B cell (primary cell): ENCODE data around the gene MAPK8. TPM values are rescaled to one million over a fixed set of nuclear protein-coding genes. Genes with fewer than 3 reads are reported as not detected.

Experiments
- ATAC-seq: fragments of 200-7000 bp; cut with Tn5 transposase; one replicate; pipeline ENCODE4 v1.10.0; 2021; ENCODE audit warnings: low read depth, mild to moderate bottlenecking, moderate number of reproducible peaks, moderate library complexity
- CTCF ChIA-PET: fragments of 350-600 bp; sonication (Branson Sonifier 250); formaldehyde crosslinking; loops from one replicate; lab custom pipeline; 2021; ENCODE audit warnings: antibody characterized with exemption, inconsistent platforms; lab: Charles Lee
- POLR2A ChIA-PET: fragments of 350-600 bp; sonication (Branson Sonifier 250); formaldehyde crosslinking; loops from one replicate; lab custom pipeline; 2021; ENCODE audit warnings: antibody characterized with exemption; lab: Charles Lee
- DNase-seq: peaks from one replicate; pipeline ENCODE4 v3.0.0; 2013
- H2AFZ ChIP-seq: 2 replicates; pipeline ENCODE4 v1.6.1; 2012; ENCODE audit warnings: mild to moderate bottlenecking, low read depth, low read length; ENCODE audit not compliant: insufficient read depth, poor library complexity, severe bottlenecking
- H3K27ac ChIP-seq, 2 donors: 1 replicate in 1 of 2; 2 replicates in 1 of 2; pipeline ENCODE4 v1.5.1; 2012 to 2013; ENCODE audit warnings: low read length in 2 of 2, mild to moderate bottlenecking in 2 of 2, moderate library complexity in 1 of 2
- H3K27me3 ChIP-seq, 4 experiments: fragments of 200-600 bp in 1 of 4; sonication (generic) in 1 of 4; replicated peaks in 1 of 4; 1 replicate in 2 of 4; 2 replicates in 2 of 4; pipeline versions ENCODE4 v1.6.1 to v1.7.0; 2013 to 2016; ENCODE audit warnings: low read length in 3 of 4, mild to moderate bottlenecking in 2 of 4, mixed read lengths in 1 of 4, moderate library complexity in 1 of 4; ENCODE audit not compliant: insufficient read depth in 4 of 4, control insufficient read depth in 3 of 4; ENCODE audit errors: control extremely low read depth in 1 of 4
- H3K36me3 ChIP-seq, 2 experiments: replicated peaks in 1 of 2; 1 replicate in 1 of 2; 2 replicates in 1 of 2; pipeline versions ENCODE4 v1.6.1 to v1.7.1; 2013; ENCODE audit warnings: low read length in 1 of 2; ENCODE audit not compliant: insufficient read depth in 2 of 2, control insufficient read depth in 1 of 2; ENCODE audit errors: control extremely low read depth in 1 of 2, extremely low read depth in 1 of 2
- H3K4me1 ChIP-seq, 2 donors: fragments of 200-600 bp in 1 of 2; sonication (generic) in 1 of 2; 1 replicate in 1 of 2; 2 replicates in 1 of 2; pipeline versions ENCODE4 v1.5.1 to v1.6.1; 2013 to 2017; ENCODE audit warnings: low read length in 2 of 2; ENCODE audit not compliant: control insufficient read depth in 2 of 2, insufficient read depth in 2 of 2
- H3K4me2 ChIP-seq: replicated peaks from 2 replicates; pipeline ENCODE3; 2012; ENCODE audit warnings: mild to moderate bottlenecking, low read depth, low read length; ENCODE audit not compliant: poor library complexity, severe bottlenecking
- H3K4me3 ChIP-seq, 5 experiments: fragments of 200-600 bp in 1 of 5; sonication (generic) in 1 of 5; 1 replicate in 3 of 5; 2 replicates in 2 of 5; pipeline versions ENCODE4 v1.5.1 to v1.7.0; 2011 to 2016; ENCODE audit warnings: low read length in 4 of 5, mild to moderate bottlenecking in 4 of 5, low read depth in 2 of 5, control low read depth in 1 of 5, moderate library complexity in 1 of 5; ENCODE audit not compliant: insufficient read depth in 1 of 5; ENCODE audit errors: control extremely low read depth in 1 of 5, extremely low read depth in 1 of 5
- H3K79me2 ChIP-seq: fragments of 200-600 bp; sonication (generic); one replicate; pipeline ENCODE4 v1.6.0; 2016; ENCODE audit warnings: low read length; ENCODE audit not compliant: control insufficient read depth, insufficient read depth
- H3K9ac ChIP-seq: fragments of 200-600 bp; sonication (generic); 2 replicates; pipeline ENCODE4 v1.6.1; 2017; ENCODE audit warnings: mild to moderate bottlenecking, low read length, moderate library complexity
- H3K9me3 ChIP-seq, 3 donors: one replicate each; pipeline versions ENCODE4 v1.6.1 to v1.7.1; 2013; ENCODE audit warnings: low read length in 2 of 3; ENCODE audit not compliant: control insufficient read depth in 2 of 3, insufficient read depth in 1 of 3; ENCODE audit errors: control extremely low read depth in 1 of 3
- H4K20me1 ChIP-seq: 2 replicates; pipeline ENCODE4 v1.6.0; 2012; ENCODE audit warnings: mild to moderate bottlenecking, low read length; ENCODE audit not compliant: insufficient read depth, control insufficient read depth, poor library complexity, severe bottlenecking
- H3K27ac Mint-ChIP-seq: one replicate; pipeline ENCODE4 v1.8.0; 2021; ENCODE audit warnings: mixed read lengths
- H3K27me3 Mint-ChIP-seq: one replicate; pipeline ENCODE4 v1.8.0; 2021; ENCODE audit warnings: mixed read lengths
- H3K4me1 Mint-ChIP-seq: one replicate; pipeline ENCODE4 v1.8.0; 2021; ENCODE audit warnings: mixed read lengths
- H3K4me3 Mint-ChIP-seq: one replicate; pipeline ENCODE4 v1.8.0; 2021; ENCODE audit warnings: mixed read lengths
- H3K9me3 Mint-ChIP-seq: one replicate; pipeline ENCODE4 v1.8.0; 2022; ENCODE audit warnings: mixed read lengths; ENCODE audit not compliant: insufficient read depth
- EZH2 ChIP-seq: IDR thresholded peaks from 2 replicates; pipeline ENCODE4 v1.6.1; 2012; ENCODE audit warnings: borderline replicate concordance, low read depth, mild to moderate bottlenecking, moderate library complexity, low read length; ENCODE audit not compliant: insufficient read depth, poor library complexity, severe bottlenecking
- WGBS: methylation state at CpG from one replicate; pipeline ENCODE4 v1.1.5; 2013; ENCODE audit warnings: missing lambda C conversion rate; ENCODE audit not compliant: insufficient coverage; 5-methylcytosine and 5-hydroxymethylcytosine counted together
- intact Hi-C: fragments of 100-400 bp; cut with micrococcal nuclease; formaldehyde crosslinking; loops from one replicate; pipeline ENCODE4 v1.10.0; 2022
- polyA plus RNA-seq: library from polyadenylated mRNA; depleted of rRNA; stranded (reverse); fragments of >200 nt; gene quantifications from 2 replicates; pipeline ENCODE4 v1.2.3, GENCODE V29; 2012
- total RNA-seq, 2 donors: library from RNA; stranded (reverse); fragments of 120-200 nt in 1 of 2; gene quantifications; 1 replicate in 1 of 2; 2 replicates in 1 of 2; pipeline versions ENCODE4 v1.2.3 to v1.2.4, GENCODE V29; 2013 to 2022
- TF ChIP-seq, protein P1 (sequence below): fragments of 200-600 bp; IDR thresholded peaks from one replicate; pipeline ENCODE4 v1.8.0; 2022; ENCODE audit warnings: antibody characterized with exemption, mild to moderate bottlenecking

Gene MAPK8
- total and polyA plus RNA-seq, 2 donors (not counting 1 experiment from before 2014, with no cell fraction given), result 13.7 to 40.0 TPM

- CTCF ChIA-PET, result no interaction called here
- H2AFZ ChIP-seq, result no peak overlapping the region
- intact Hi-C loops, result no loop called here
- no peaks in the 10 kb centered on the region for H4K20me1 ChIP-seq
- POLR2A ChIA-PET, result no interaction called here
- no CpG with 5 or more reads among the region's 1 CpG for WGBS
- H3K4me3 ChIP-seq, result no peak overlapping the region
- H3K27me3 ChIP-seq, result no peaks in the 10 kb centered on the region
- H3K79me2 ChIP-seq, result no peaks in the 10 kb centered on the region
- no peak overlapping the region for H3K27ac ChIP-seq
- DNase-seq, result no peak
- ATAC-seq, result no peak
- H3K4me1 ChIP-seq, result no peaks in the 10 kb centered on the region
- no peak for TF ChIP-seq EZH2
- TF ChIP-seq, protein P1, sequence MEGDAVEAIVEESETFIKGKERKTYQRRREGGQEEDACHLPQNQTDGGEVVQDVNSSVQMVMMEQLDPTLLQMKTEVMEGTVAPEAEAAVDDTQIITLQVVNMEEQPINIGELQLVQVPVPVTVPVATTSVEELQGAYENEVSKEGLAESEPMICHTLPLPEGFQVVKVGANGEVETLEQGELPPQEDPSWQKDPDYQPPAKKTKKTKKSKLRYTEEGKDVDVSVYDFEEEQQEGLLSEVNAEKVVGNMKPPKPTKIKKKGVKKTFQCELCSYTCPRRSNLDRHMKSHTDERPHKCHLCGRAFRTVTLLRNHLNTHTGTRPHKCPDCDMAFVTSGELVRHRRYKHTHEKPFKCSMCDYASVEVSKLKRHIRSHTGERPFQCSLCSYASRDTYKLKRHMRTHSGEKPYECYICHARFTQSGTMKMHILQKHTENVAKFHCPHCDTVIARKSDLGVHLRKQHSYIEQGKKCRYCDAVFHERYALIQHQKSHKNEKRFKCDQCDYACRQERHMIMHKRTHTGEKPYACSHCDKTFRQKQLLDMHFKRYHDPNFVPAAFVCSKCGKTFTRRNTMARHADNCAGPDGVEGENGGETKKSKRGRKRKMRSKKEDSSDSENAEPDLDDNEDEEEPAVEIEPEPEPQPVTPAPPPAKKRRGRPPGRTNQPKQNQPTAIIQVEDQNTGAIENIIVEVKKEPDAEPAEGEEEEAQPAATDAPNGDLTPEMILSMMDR, result no peak
- H3K9ac ChIP-seq, result no peak overlapping the region
- H3K9me3 Mint-ChIP-seq, result no peaks in the 10 kb centered on the region
- no peak overlapping the region for H3K27ac Mint-ChIP-seq
- H3K9me3 ChIP-seq, result peaks cover 0 to 1% (median 0%) of the 10 kb centered on the region in 3 donors
- no peaks in the 10 kb centered on the region for H3K27me3 Mint-ChIP-seq
- no peak overlapping the region for H3K4me3 Mint-ChIP-seq
- no peak overlapping the region for H3K4me2 ChIP-seq
- no peaks in the 10 kb centered on the region for H3K36me3 ChIP-seq
- peaks cover 7% of the 10 kb centered on the region for H3K4me1 Mint-ChIP-seq
These were observed 51.7 kb downstream of the MAPK8 start for GRCh38 chr10:48358162-48358561.

DNA sequence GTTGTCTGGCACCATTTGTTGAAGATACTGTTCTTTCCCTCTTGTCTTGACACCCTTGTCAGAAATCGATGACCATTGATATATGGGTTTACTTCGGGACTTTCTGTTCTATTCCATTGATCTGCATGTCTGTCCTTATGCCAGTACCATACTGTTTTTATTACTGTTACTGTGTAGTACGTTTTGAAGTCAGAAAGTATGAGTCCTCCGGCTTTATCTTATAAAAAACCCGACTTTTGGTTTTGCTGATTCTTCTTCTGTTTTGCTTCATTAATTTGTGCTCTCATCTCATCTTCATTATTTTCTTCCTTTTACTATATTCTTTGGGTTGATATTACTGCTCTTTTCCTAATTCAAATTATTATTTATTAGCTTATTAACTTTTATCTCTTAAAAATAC lies 52.4 kb downstream of the MAPK8 start:
- Histone ChIP-seq H3K9me3 (peaks cover 0 to 1% (median 0%) of the 10 kb centered on the region in 3 donors), H3K4me3 (no peak overlapping the region), H3K4me1 (no peaks in the 10 kb centered on the region), H2AFZ (no peak overlapping the region), H3K27me3 (no peaks in the 10 kb centered on the region), H3K27ac (no peak overlapping the region), H3K36me3 (no peaks in the 10 kb centered on the region), H3K79me2 (peaks cover 3% of the 10 kb centered on the region), H3K4me2 (no peak overlapping the region), H4K20me1 (peaks cover 2% of the 10 kb centered on the region), H3K9ac (no peak overlapping the region)
- peaks cover 11% of the 10 kb centered on the region for H3K4me1 Mint-ChIP-seq
- CTCF ChIA-PET, result interaction anchor here (0.7 to 0.8 kb wide), 2 partner anchors 180 to 297 kb away, joined by 3 to 5 read pairs; no protein-coding TSS in a partner anchor
- DNase-seq, result no peak
- H3K27me3 Mint-ChIP-seq, result no peaks in the 10 kb centered on the region
- no CpG with 5 or more reads among the region's 5 CpGs for WGBS
- no peak for ATAC-seq
- POLR2A ChIA-PET, result no interaction called here
- H3K9me3 Mint-ChIP-seq, result no peaks in the 10 kb centered on the region
- intact Hi-C loops, result no loop called here
- no peak for TF ChIP-seq EZH2
- TF ChIP-seq, protein P1, result no peak
- H3K27ac Mint-ChIP-seq, result no peak overlapping the region
- H3K4me3 Mint-ChIP-seq, result no peak overlapping the region
